K562 (cell line): ENCODE results near the gene FAM117B. TPM values are rescaled to one million over a fixed set of nuclear protein-coding genes. Genes with fewer than 3 reads are reported as not detected.

ENCODE experiments used
- ATAC-seq: fragments of 200-7000 bp; cut with Tn5 transposase; 3 replicates; pipeline ENCODE4 v1.9.1; 2020; ENCODE audit warnings: moderate library complexity
- Bru-seq: library from RNA; stranded (reverse); fragments of 400-500 nt; gene quantifications from one replicate; lab custom pipeline; 2021; lab: Mats Ljungman, UMichigan
- BruChase-seq, 2 experiments: library from RNA; stranded (reverse); fragments of 400-500 nt; gene quantifications; one replicate each; lab custom pipeline; 2021; lab: Mats Ljungman, UMichigan
- BruUV-seq: library from RNA; stranded (reverse); fragments of 400-500 nt; replicated peaks from 2 replicates; lab custom pipeline; 2021; lab: Mats Ljungman, UMichigan
- CTCF ChIA-PET: fragments of 300-600 bp; formaldehyde crosslinking; extraction: SDS; loops from one replicate; lab custom pipeline; 2021; ENCODE audit warnings: low intra/inter-chr PET ratio; lab: Yijun Ruan, JAX
- POLR2A ChIA-PET: fragments of 300-600, 350-650 bp; sonication (Branson Sonifier 250); formaldehyde crosslinking; extraction: SDS; loops from one replicate; lab custom pipeline; 2021; ENCODE audit warnings: antibody characterized with exemption, inconsistent platforms; lab: Yijun Ruan, JAX
- DNase-seq, 4 experiments: peaks; one replicate each; pipeline versions ENCODE4 v3.0.0 to v3.0.0-alpha.2; 2011 to 2018; ENCODE audit warnings: low spot score in 3 of 4, mixed read lengths in 3 of 4; ENCODE audit errors: extremely low read depth in 1 of 4
- FAIRE-seq: peaks from 2 replicates; lab custom pipeline; 2011; peaks lifted over from hg19 to GRCh38; lab: Jason Lieb, UNC
- H2AFZ ChIP-seq: 2 replicates; pipeline ENCODE4 v1.6.0; 2011; ENCODE audit warnings: low read depth, low read length, control low read depth, inconsistent platforms
- H3K27ac ChIP-seq: fragments of 200-600 bp; 3 replicates; pipeline ENCODE4 v1.8.0; 2011; ENCODE audit warnings: low read depth, mild to moderate bottlenecking, control low read depth, inconsistent platforms, low read length, moderate library complexity, mixed read lengths; ENCODE audit errors: extremely low read depth
- H3K27me3 ChIP-seq, 2 experiments: fragments of 300-600 bp in 1 of 2; 2 replicates in 1 of 2; 3 replicates in 1 of 2; pipeline versions ENCODE4 v1.6.0 to v1.8.0; 2011; ENCODE audit warnings: inconsistent platforms in 2 of 2, low read length in 2 of 2, mild to moderate bottlenecking in 1 of 2, mixed read lengths in 1 of 2, moderate library complexity in 1 of 2; ENCODE audit not compliant: control insufficient read depth in 2 of 2, insufficient read depth in 2 of 2
- H3K36me3 ChIP-seq: fragments of 300-600 bp; 3 replicates; pipeline ENCODE4 v1.8.0; 2011; ENCODE audit warnings: mild to moderate bottlenecking, low read length, inconsistent platforms; ENCODE audit not compliant: control insufficient read depth, insufficient read depth
- H3K4me1 ChIP-seq, 2 experiments: fragments of 200-600 bp in 1 of 2; replicated peaks in 1 of 2; 2 replicates in 1 of 2; 3 replicates in 1 of 2; pipeline versions ENCODE4 v1.5.1 to v1.8.0; 2011; ENCODE audit warnings: inconsistent platforms in 2 of 2, low read length in 2 of 2, mild to moderate bottlenecking in 1 of 2, mixed read lengths in 1 of 2, moderate library complexity in 1 of 2; ENCODE audit not compliant: control insufficient read depth in 2 of 2, insufficient read depth in 2 of 2
- H3K4me2 ChIP-seq: 2 replicates; pipeline ENCODE4 v1.6.1; 2011; ENCODE audit warnings: low read length, control low read depth, inconsistent platforms, mixed read lengths; ENCODE audit not compliant: insufficient read depth
- H3K4me3 ChIP-seq: fragments of 200-600 bp; sonication (generic), shearing (Covaris generic); 2 replicates; pipeline ENCODE4 v1.5.1; 2016; ENCODE audit warnings: control low read depth, inconsistent platforms
- H3K79me2 ChIP-seq: fragments of 200-600 bp; 3 replicates; pipeline ENCODE4 v1.8.0; 2011; ENCODE audit warnings: low read length, inconsistent platforms; ENCODE audit not compliant: control insufficient read depth, insufficient read depth
- H3K9ac ChIP-seq, 2 experiments: 2 replicates each; pipeline versions ENCODE4 v1.6.0 to v1.6.1; 2011; ENCODE audit warnings: low read depth in 2 of 2, low read length in 2 of 2, control low read depth in 1 of 2, inconsistent platforms in 1 of 2, mild to moderate bottlenecking in 1 of 2, mixed read lengths in 1 of 2; ENCODE audit not compliant: insufficient read depth in 1 of 2
- H3K9me1 ChIP-seq: one replicate; pipeline ENCODE4 v1.6.0; 2011; ENCODE audit warnings: inconsistent platforms, mild to moderate bottlenecking, low read length, moderate library complexity; ENCODE audit not compliant: control insufficient read depth, insufficient read depth
- H3K9me3 ChIP-seq: replicated peaks from 2 replicates; pipeline ENCODE4 v1.5.1; 2011; ENCODE audit warnings: low read depth, low read length, inconsistent platforms; ENCODE audit not compliant: control insufficient read depth, insufficient read depth
- H4K20me1 ChIP-seq: replicated peaks from 2 replicates; pipeline ENCODE4 v1.6.1; 2011; ENCODE audit warnings: low read length, inconsistent platforms, mixed read lengths; ENCODE audit not compliant: control insufficient read depth, insufficient read depth
- ATF7 ChIP-seq: fragments of 450-650 bp; IDR thresholded peaks from 2 replicates; pipeline ENCODE4 v1.7.1; 2014; ENCODE audit warnings: mild to moderate bottlenecking, moderate library complexity
- BACH1 ChIP-seq: fragments of 200-800 bp; sonication (Bioruptor generic); IDR thresholded peaks from 2 replicates; pipeline ENCODE4 v1.6.1; 2016; ENCODE audit warnings: missing genetic modification characterization, missing compliant biosample characterization
- CBFA2T2 ChIP-seq: fragments of 450-650 bp; conservative IDR thresholded peaks from 2 replicates; pipeline ENCODE4 v1.6.1; 2017; ENCODE audit warnings: mild to moderate bottlenecking
- CHD2 ChIP-seq: IDR thresholded peaks from 2 replicates; pipeline ENCODE4 v1.6.1; 2011; ENCODE audit warnings: low read depth, low read length
- DMBX1 ChIP-seq: fragments of 250-450 bp; sonication (Bioruptor Pico); IDR thresholded peaks from 2 replicates; pipeline ENCODE4 v1.8.0; 2022; ENCODE audit warnings: inconsistent platforms, mild to moderate bottlenecking, moderate library complexity, borderline replicate concordance
- HLTF ChIP-seq: fragments of 450-650 bp; IDR thresholded peaks from 2 replicates; pipeline ENCODE4 v1.6.1; 2016
- HOXB6 ChIP-seq: fragments of 250-450 bp; sonication (Bioruptor Pico); IDR thresholded peaks from 2 replicates; pipeline ENCODE4 v1.5.1; 2022; ENCODE audit warnings: mild to moderate bottlenecking, borderline replicate concordance
- HSF4 ChIP-seq: fragments of 250-450 bp; sonication (Bioruptor Pico); IDR thresholded peaks from 2 replicates; pipeline ENCODE4 v2.1.2; 2022; ENCODE audit warnings: mild to moderate bottlenecking, moderate library complexity, borderline replicate concordance
- IRF2 ChIP-seq: sonication (generic); formaldehyde crosslinking; IDR thresholded peaks from 2 replicates; pipeline ENCODE4 v1.8.1; 2022; ENCODE audit warnings: mild to moderate bottlenecking, missing genetic modification reagents
- MEF2D ChIP-seq: conservative IDR thresholded peaks from 2 replicates; pipeline ENCODE4 v1.6.1; 2016; ENCODE audit warnings: low read depth, missing genetic modification characterization, missing compliant biosample characterization
- NCOA6 ChIP-seq: fragments of 450-650 bp; IDR thresholded peaks from 2 replicates; pipeline ENCODE4 v1.6.1; 2017; ENCODE audit warnings: mild to moderate bottlenecking
- NRF1 ChIP-seq, 2 experiments: fragments of 450-650 bp; IDR thresholded peaks in 1 of 2; conservative IDR thresholded peaks in 1 of 2; 2 replicates each; pipeline ENCODE4 v1.6.1; 2014; ENCODE audit warnings: mild to moderate bottlenecking in 2 of 2
- RAD21 ChIP-seq, 2 experiments: fragments of 250-450 bp in 1 of 2; fragments of 450-650 bp in 1 of 2; sonication (Bioruptor Pico) in 1 of 2; formaldehyde crosslinking in 1 of 2; IDR thresholded peaks in 1 of 2; conservative IDR thresholded peaks in 1 of 2; 2 replicates each; pipeline versions ENCODE4 v1.4.0 to v1.8.0; 2020 to 2022; ENCODE audit warnings: mild to moderate bottlenecking in 2 of 2, moderate library complexity in 1 of 2
- RBM39 ChIP-seq: fragments of 200-400 bp; formaldehyde crosslinking; optimal IDR thresholded peaks from 2 replicates; pipeline ENCODE3; 2018; ENCODE audit warnings: low read depth, low read length
- WGBS: fragments of 100-300 bp; shearing (Covaris generic); methylation state at CpG from one replicate; pipeline ENCODE4 v1.1.6; 2016; ENCODE audit warnings: low coverage, mixed read lengths; ENCODE audit not compliant: insufficient coverage; ENCODE audit errors: missing lambda C conversion rate; 5-methylcytosine and 5-hydroxymethylcytosine counted together
- in situ Hi-C: fragments of 300-500 bp; cut with MboI; formaldehyde crosslinking; loops from 4 replicates; pipeline ENCODE4 v1.15.0; 2018; ENCODE audit warnings: inconsistent platforms, mixed read lengths
- intact Hi-C: fragments of 100-400 bp; cut with micrococcal nuclease; formaldehyde crosslinking; loops from 2 replicates; pipeline ENCODE4 v1.14.2; 2022
- long read RNA-seq, 3 experiments: library from polyadenylated mRNA in 2 of 3; library from RNA in 1 of 3; unstranded in 2 of 3; stranded (forward) in 1 of 3; transcript quantifications; one replicate each; pipeline ENCODE4 v2.0.0, GENCODE V29; 2019 to 2022
- polyA minus RNA-seq, 3 experiments: library from RNA; depleted of rRNA, polyadenylated mRNA; stranded (reverse); fragments of >200 nt; gene quantifications; 2 replicates each; pipeline ENCODE4 v1.2.3, GENCODE V29; 2011
- polyA plus RNA-seq, 8 experiments: library from polyadenylated mRNA; depleted of rRNA in 4 of 8; stranded (reverse) in 5 of 8; unstranded in 3 of 8; fragments of >200 nt; fragmentation: Nextera tagmentation in 2 of 8; fragmentation: Illumina TruSeq in 1 of 8; extraction: Ambion mirVana in 2 of 8; extraction: Trizol in 1 of 8; gene quantifications; 2 replicates each; pipeline versions ENCODE4 v1.2.1 to v1.2.3, GENCODE V29; 2011 to 2014; ENCODE audit warnings: inconsistent platforms in 1 of 8, missing spikeins in 1 of 8
- total RNA-seq, 7 experiments: library from RNA; depleted of rRNA in 6 of 7; stranded (reverse); fragments of >200 nt in 6 of 7; fragmentation: Illumina TruSeq in 2 of 7; extraction: Trizol in 2 of 7; gene quantifications; 2 replicates each; pipeline versions ENCODE4 v1.2.1 to v1.2.3, GENCODE V29; 2011 to 2021; ENCODE audit warnings: low replicate concordance in 1 of 7
- TF ChIP-seq, protein P1 (sequence below): fragments of 250-450 bp; sonication (Bioruptor Pico); IDR thresholded peaks from 2 replicates; pipeline ENCODE4 v1.5.1; 2021; ENCODE audit warnings: mild to moderate bottlenecking
- TF ChIP-seq, protein P2 (sequence below): sonication (generic); formaldehyde crosslinking; IDR thresholded peaks from 2 replicates; pipeline ENCODE4 v1.9.0; 2022; ENCODE audit warnings: mild to moderate bottlenecking, missing genetic modification reagents

The FAM117B gene
- total RNA-seq (2011; cell fraction: chromatin; rRNA removed; ENCODE audit: low replicate concordance) = 2.8 and 5.8 TPM in 2 replicates
- total RNA-seq (2011; cell fraction: nucleolus; rRNA removed) = 0.83 and 1.3 TPM in 2 replicates
- total RNA-seq (2011; cell fraction: nucleoplasm; rRNA removed) = 2.8 and 5.6 TPM in 2 replicates
- 1.6 and 2.2 TPM in 2 replicates for total RNA-seq (2014; rRNA removed)
- 3.4 and 3.6 TPM in 2 replicates for total RNA-seq (2014; rRNA removed; fragmentation: Illumina TruSeq; extraction: Trizol)
- total RNA-seq (2015; rRNA removed; fragmentation: Illumina TruSeq; extraction: Trizol) = 2.6 and 2.9 TPM in 2 replicates
- total RNA-seq (2021) = 5.2 and 5.5 TPM in 2 replicates
- polyA plus RNA-seq (2011; rRNA removed) = 2.1 TPM in 2 replicates
- 0.82 and 1.1 TPM in 2 replicates for polyA plus RNA-seq (2011; cell fraction: cytosol; rRNA removed)
- 1.00 and 1.0 TPM in 2 replicates for polyA plus RNA-seq (2011; cell fraction: nucleus; rRNA removed)
- polyA plus RNA-seq (2012) = 1.8 and 2.7 TPM in 2 replicates
- polyA plus RNA-seq (2014; fragmentation: Illumina TruSeq; extraction: Trizol) = 3.4 and 3.6 TPM in 2 replicates
- 1 to 10 TPM; 2.6 to 3.7 TPM for polyA plus RNA-seq (2014; fragmentation: Nextera tagmentation; extraction: Ambion mirVana)
- polyA plus RNA-seq (2014; rRNA removed) = 1.7 and 2.3 TPM in 2 replicates
- polyA minus RNA-seq (2011; rRNA and poly(A)+ RNA removed) = 2.9 and 4.0 TPM in 2 replicates
- polyA minus RNA-seq (2011; cell fraction: cytosol; rRNA and poly(A)+ RNA removed) = 2.7 and 3.0 TPM in 2 replicates
- 1.3 and 1.7 TPM in 2 replicates for polyA minus RNA-seq (2011; cell fraction: nucleus; rRNA and poly(A)+ RNA removed)
- percentile 60 among the genes with signal in this experiment for Bru-seq, nascent RNA
- percentile 60 among the genes with signal in this experiment for BruChase-seq, experiment 1, labeled RNA remaining after a 2-hour chase
- percentile 57 among the genes with signal in this experiment for BruChase-seq, experiment 2, labeled RNA remaining after a 6-hour chase
- long read RNA-seq, experiment 1, partial matches to known transcripts = 5 of 6 reads
- long read RNA-seq, experiment 1, other reads (novel, unspliced or antisense) = 0 of 6 reads
- long read RNA-seq, experiment 2, full-length matches to known transcripts = 2 of 7 reads
- long read RNA-seq, experiment 2, partial matches to known transcripts = 0 of 7 reads
- long read RNA-seq, experiment 2, other reads (novel, unspliced or antisense) = 5 of 7 reads
- long read RNA-seq, experiment 3, partial matches to known transcripts = 0 of 1 reads
- long read RNA-seq, experiment 3, other reads (novel, unspliced or antisense) = 1 of 1 reads

DNA sequence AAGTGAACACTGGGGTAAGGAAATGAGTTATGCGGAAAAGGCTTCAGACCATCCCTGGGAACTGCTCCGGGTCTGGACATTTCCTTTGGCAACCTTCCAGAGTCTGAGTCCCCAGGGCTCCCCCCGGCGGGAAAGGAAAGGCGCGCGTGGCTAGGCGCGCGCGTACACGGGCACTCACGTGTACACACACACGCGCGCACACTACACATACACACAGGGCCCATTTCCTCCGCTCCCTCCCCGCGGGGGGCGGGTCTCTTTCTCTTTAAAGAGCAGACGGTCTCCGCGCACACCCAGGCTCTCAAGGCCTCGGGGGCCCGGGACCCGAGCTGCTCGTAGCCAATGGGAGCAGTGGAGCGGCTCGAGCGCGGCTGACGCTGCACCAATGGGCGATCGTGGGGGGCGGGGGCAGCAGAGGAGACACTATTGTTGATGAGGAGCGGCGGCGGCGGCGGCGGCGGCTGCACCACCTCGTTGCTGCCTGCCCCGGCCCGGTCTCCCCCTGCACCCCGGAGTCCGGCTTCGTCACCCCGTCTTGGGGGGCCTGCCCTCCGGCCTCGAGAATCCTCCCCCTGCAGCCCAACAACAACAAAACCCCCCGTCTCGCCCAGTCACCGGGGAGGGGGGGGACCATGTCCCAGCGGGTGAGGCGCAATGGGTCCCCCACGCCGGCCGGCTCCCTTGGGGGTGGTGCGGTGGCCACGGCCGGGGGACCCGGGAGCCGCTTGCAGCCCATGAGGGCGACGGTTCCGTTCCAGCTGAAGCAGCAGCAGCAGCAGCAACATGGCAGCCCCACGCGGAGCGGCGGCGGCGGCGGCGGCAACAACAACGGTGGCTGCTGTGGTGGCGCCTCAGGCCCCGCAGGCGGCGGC lies at the start of gene FAM117B:
TSS of gene FAM117B (plus strand) at position 414 of the 872 bp plus-strand sequence. CDS start at position 633, 219 bp downstream.
- DNase-seq (peak; percentile 90 to 95 (median 92)), ATAC-seq (peak; percentile 96), FAIRE-seq (peak; percentile 91)
- Histone ChIP-seq H4K20me1 (no peaks in the 10 kb centered on the region), H3K36me3 (no peaks in the 10 kb centered on the region), H3K79me2 (peaks cover 37% of the 10 kb centered on the region), H3K4me3 (peak within 1 kb of the TSS; percentile 95), H2AFZ (peak within 1 kb of the TSS; percentile 83), H3K9me3 (no peaks in the 10 kb centered on the region), H3K27ac (peak within 1 kb of the TSS; percentile 77), H3K27me3 (no peaks in the 10 kb centered on the region), H3K4me2 (peak within 1 kb of the TSS; percentile 76), H3K4me1 (peaks cover 8 to 10% of the 10 kb centered on the region in 2 experiments; a peak in 4 of 5 replicates), H3K9me1 (no peaks in the 10 kb centered on the region), H3K9ac (peak within 1 kb of the TSS; percentile 63 to 92)
- ChIA-PET POLR2A (interaction anchor here (0.6 to 1.1 kb wide), 2 partner anchors 8 to 746 kb away, joined by 3 to 5 read pairs; no protein-coding TSS in a partner anchor), CTCF (no interaction called here)
- in situ Hi-C loops (no loop called here), intact Hi-C loops (loop anchor here (5.0 to 10.0 kb wide), 2 partner anchors 47 to 120 kb away; no protein-coding TSS in a partner anchor)
- BruUV-seq = no TSS peak
- 2% methylated on average over 29 of the region's 80 CpGs for WGBS
- TF ChIP-seq, protein P1, sequence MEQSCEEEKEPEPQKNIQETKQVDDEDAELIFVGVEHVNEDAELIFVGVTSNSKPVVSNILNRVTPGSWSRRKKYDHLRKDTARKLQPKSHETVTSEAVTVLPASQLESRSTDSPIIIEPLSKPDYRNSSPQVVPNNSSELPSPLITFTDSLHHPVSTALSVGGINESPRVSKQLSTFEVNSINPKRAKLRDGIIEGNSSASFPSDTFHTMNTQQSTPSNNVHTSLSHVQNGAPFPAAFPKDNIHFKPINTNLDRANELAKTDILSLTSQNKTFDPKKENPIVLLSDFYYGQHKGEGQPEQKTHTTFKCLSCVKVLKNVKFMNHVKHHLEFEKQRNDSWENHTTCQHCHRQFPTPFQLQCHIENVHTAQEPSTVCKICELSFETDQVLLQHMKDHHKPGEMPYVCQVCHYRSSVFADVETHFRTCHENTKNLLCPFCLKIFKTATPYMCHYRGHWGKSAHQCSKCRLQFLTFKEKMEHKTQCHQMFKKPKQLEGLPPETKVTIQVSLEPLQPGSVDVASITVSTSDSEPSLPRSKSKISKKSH (CRISPR knock-in tag) = no peak
- no peak for TF ChIP-seq HOXB6
- peak; percentile 66 for TF ChIP-seq ATF7
- TF ChIP-seq HSF4 (CRISPR knock-in tag) = no peak
- no peak for TF ChIP-seq RBM39
- no peak for TF ChIP-seq CBFA2T2
- TF ChIP-seq CHD2 = no peak; the same call in 1 of the 2 replicates
- TF ChIP-seq DMBX1 = no peak; the same call in 1 of the 2 replicates
- TF ChIP-seq NRF1 (conservative IDR thresholded peaks at IDR 0.05 in 1 of 2, IDR thresholded peaks at IDR 0.05 in 1 of 2) = peak; percentile 79 to 82
- TF ChIP-seq MEF2D (tag) = no peak
- no peak for TF ChIP-seq RAD21 (CRISPR knock-in tag; conservative IDR thresholded peaks at IDR 0.05 in 1 of 2, IDR thresholded peaks at IDR 0.05 in 1 of 2)
- TF ChIP-seq HLTF = no peak
- TF ChIP-seq NCOA6 = peak; percentile 14; the same call in 1 of the 2 replicates
- TF ChIP-seq, protein P2, sequence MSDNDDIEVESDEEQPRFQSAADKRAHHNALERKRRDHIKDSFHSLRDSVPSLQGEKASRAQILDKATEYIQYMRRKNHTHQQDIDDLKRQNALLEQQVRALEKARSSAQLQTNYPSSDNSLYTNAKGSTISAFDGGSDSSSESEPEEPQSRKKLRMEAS (CRISPR knock-in tag) = peak; percentile 73
- no peak for TF ChIP-seq IRF2 (CRISPR knock-in tag)
- no peak for TF ChIP-seq BACH1 (tag)
